ENCODE data around the gene PRKCA.
"Not testable (repeated sequence)": the region's sequence is repeated elsewhere in the genome, so short reads cannot be mapped to it uniquely, and the experiment has no call there.

The PRKCA gene

DNA sequence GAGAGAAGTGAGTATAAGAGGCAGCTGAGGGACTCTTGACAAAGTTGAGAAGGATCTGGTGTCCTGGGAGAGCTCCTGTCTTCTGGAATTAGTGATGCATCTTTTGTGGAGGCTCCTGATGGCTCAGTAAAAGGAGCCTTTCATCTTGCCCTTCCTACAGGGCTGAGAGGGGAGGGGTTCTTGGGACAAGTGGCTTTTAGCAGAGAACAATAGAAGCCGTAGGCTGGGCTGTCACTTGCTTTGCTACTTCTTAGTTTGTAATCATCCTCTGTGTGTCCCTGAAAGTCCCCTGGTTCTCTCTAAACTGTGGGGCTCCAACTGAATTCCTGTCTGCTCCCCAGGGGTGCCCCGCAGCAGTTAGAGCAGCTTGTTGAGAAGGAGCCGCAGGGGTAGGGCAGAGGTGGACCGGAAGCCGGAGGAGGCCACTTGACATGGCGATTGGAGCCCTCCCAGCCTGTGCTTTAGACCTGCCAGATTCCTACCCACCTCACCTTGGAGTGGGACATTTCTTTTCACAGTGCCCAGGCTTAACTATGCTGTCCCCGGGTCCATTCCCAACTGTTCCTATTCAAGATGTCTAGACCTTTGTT, 85.1 kb downstream of the PRKCA start:
- no peak for DNase-seq

- no peak for DNase-seq
Measured at GRCh38 chr17:66392783-66393437, 90.5 kb downstream of the PRKCA start.

GRCh38 chr17:66395961-66396360, 93.5 kb downstream of the PRKCA start:
- no peak for DNase-seq

GRCh38 chr17:66397486-66397885, 95.1 kb downstream of the PRKCA start:
- no peak for DNase-seq

- DNase-seq: no peak
Measured at GRCh38 chr17:66398059-66398458, 95.6 kb downstream of the PRKCA start.

DNA sequence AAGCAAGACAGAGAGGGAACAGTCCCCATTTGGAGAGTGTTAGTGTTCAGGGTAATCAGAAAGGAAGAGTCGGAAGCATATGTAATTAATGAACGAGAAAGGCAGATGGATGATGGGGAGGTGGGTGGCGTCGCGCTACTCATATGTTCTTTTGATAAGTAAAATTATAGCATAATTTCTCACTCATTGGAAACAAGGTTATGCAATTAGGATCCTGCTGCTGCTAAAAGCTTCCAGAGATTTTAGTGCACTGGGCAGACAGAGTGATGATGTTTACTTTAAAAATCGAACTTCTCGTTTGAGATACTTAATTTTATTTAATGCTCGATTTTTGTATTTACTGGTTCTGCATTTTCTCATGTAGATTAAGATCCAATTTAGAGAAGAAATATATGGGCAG, 96.2 kb downstream of the PRKCA start:
- no peak for DNase-seq

- no peak for DNase-seq
Measured at GRCh38 chr17:66399441-66399840, 97.0 kb downstream of the PRKCA start.

DNA sequence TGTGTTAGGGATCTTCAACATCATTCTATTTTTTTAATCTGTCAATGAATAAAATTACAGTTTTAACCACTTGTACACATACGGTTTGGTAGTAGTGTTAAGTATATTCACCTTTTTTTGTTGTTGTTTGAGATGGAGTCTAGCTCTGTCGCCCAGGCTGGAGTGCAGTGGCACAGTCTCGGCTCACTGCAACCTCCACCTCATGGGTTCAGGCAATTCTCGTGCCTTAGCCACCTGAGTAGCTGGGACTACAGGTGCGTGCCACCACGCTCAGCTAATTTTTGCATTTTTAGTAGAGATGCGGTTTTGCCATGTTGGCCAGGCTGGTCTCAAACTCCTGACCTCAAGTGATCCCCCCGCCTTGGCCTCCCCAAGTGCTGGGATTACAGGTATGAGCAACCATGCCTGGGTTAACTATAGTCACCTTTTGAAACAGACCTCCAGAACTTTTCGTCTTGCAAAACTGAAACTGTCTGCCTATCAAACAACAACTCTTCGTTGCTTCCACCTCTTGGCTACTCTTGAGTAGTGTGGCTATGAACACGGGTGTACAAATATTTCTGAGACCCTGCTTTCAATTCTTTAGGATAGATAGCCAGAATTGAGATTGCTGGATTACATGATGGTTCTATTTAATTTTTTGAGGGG, 97.8 kb downstream of the PRKCA start:
- not testable (repeated sequence) for DNase-seq

DNA sequence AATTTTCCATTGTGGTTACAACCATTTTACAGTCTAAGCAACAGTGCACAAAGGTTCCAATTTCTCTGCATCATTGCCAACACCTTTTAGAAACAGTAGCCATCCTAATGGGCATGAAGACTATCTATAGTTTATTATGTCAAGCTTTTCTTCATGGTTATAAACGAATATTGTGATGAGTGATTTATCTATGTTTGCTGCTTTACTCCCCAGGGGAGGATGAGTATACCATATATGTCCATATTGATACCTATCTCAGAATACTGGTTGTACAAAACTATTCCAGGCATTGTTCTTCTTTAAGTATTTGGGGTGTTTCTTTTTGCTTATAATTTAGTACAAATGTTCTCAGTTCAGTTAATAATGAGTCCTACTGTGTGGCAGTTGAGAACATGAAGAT, 98.3 kb downstream of the PRKCA start:
- no peak for DNase-seq

DNA sequence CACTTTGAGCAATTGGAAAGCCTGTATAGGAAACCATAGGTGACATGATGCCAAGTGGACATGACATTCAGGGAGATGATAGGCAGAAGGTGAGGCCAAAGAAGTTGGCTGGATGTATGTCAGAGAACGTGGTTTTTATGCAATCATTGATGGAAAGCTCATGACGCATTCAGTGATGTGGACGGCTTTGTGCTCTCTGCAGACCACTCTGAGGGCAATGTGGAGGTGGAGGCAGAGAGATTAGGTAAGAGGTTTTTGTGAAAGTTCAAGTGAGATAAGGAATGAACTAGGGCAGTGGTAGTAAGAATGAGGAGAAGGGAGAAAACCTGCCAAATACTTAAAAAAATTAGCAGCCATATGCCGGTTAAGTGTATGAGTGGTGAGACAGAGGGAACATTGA, 99.0 kb downstream of the PRKCA start:
- no peak for DNase-seq

- DNase-seq: no peak
Measured at GRCh38 chr17:66403846-66404556, 101.6 kb downstream of the PRKCA start.

DNA sequence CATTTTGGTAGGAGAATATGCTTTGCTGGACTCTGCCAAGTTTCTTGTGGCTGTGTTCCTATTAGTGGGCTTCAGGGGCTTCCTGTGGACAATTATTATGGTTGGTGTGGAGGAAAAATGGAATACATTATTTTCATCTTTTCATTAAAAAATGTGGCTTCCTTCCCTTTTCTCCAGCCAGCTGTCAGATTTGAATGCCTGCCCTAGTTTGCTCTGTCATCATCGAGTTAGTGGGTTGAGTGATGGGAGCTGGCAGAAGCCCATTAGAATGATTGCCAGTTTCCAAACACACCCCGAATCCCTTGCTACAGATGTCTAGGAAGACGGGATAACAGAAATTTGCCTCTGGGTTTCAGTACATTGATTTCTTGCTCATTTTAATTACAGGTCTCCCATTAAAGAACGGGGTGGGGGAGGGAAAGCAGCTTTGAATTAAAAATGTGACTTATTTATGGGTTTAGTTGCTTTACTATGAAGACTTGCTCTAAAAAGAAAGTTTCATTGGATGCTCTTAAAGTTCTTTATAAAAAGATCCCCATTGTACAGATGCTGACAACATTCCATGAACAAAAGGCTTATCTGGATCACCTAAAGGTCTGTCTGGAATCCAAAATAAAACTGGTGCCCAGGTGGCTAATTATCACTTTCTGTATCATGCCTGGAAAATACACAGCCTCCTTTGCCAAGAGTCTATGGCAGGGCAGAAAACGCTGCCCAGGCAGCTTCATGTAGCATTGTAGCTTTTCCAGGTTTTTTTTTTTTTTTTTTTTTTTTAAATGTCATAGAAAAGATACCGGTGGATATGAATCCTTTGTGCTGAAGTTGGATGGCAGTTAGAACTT, 103.6 kb downstream of the PRKCA start:
- peak; percentile 56 for DNase-seq

DNA sequence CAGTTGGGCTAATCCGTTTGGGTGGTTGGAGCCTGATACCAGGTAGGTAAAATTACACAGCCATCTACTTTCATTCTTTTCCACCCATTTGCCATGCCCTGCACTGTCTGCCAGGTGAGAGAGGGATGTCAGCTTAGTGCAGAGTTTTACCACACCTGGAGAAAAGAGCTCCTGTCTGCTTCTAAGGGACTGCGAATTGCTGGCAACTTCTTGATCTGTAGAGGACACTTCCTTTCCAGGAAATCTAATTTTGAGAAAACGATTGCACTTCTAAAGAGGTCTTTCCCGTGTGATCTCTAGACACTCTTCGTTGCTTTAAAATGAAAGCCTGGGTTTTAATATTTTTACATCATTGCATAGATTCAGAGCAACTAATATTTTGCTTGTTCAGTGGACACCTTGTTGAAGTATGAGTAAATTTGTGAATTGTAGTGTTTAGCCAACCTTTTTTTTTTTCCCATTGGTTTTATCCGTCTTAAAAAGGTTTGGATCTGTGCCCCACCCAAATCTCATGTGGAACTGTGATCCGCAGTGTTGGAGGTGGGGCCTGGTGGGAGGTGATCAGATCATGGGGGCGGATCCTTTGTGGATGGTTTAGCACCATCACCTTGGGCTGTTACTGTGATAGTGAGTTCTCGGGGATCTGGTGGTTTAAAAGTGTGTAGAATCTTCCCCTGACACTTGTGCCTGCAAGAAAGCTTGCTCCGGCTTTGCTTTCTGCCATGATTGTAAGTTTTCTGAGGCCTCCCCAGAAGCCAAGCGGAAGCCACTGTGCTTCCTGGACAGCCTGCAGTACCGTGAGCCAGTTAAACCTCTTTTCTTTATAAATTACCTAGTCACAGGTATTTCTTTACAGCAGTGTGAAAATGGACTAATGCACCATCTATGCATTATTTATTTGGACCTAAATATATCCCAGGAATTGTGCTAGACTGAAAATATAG, 104.6 kb downstream of the PRKCA start:
- DNase-seq: no peak

GRCh38 chr17:66407864-66408263, 105.5 kb downstream of the PRKCA start:
- DNase-seq: no peak

- DNase-seq: no peak
Measured at GRCh38 chr17:66411520-66411919, 109.1 kb downstream of the PRKCA start.

DNA sequence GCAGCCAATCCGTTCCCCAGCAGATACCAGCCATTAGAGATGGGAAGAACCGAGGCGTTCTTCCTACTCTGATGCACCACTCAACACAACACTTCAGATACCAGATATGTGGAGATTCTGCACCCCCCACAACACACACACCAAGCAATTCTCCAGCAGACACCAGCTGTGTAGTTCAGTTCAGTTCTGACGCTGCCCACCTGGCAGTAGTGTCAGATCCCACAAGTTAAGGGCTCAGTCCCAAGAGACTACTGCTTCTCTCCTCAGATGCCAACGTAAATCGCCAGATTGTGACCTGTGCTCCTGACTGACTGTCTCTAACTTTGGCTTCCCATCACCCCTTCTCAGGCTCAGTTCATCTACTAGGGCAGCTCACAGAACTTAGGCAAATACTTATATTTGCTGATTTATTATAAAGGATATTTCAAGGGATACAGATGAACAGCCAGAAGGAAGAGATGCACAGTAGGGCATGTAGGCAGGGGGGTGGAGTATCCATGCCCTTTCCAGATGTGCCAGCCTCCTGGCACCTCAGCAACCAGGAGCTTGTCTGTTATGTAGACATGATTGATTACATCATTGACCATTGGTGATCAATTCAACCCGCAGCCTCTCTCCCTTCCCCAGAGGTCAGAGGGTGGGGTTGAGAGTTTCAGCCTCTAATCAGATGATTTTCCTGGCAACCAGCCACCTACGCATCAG, 110.6 kb downstream of the PRKCA start:
- DNase-seq: no peak

DNA sequence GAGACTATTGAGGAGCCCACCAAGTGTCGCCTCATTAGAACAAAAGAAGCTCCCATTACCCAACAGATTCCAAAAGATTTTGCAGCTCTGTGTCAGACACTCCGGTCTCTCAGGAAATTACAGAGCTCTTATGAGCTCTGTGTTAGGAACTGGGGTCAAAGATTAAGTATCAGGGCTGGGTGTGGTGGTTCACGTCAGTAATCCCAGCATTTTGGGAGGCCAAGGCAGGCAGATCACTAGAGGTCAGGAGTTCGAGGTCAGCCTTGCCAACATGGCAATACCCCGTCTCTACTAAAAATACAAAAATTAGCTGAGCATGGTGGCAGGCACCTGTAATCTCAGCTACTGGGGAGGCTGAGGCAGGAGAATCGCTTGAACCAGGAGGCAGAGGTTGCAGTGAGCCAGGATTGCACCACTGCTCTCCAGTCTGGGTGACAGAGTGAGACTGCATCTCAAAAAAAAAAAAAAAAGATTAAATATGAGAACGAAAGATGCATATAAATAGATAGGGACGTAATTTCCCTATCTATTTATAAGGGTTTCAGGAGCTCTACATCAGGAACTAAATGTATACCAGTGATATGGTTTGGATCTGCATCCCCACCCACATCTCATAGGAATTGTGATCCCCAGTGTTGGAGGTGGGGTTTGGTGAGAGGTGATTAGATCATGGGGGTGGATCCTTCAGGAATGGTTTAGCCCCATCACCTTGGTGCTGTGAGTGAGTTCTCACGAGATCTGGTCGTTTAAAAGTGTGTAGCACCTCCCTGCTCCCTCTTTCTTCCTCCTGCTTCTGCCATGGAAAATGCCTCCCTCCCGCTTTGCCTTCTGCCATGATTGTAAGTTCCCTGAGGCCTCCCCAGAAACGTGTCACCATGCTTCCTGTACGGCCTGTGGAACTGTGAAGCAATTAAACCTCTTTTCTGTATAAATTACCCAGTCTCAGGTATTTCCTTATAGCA, 111.4 kb downstream of the PRKCA start:
- no peak for DNase-seq

- no peak for DNase-seq
Measured at GRCh38 chr17:66414561-66415175, 112.3 kb downstream of the PRKCA start.

Data from retina (tissue), 1 donor.